ENCODE data around the gene HAPLN3.

- TF ChIP-seq TAF1 (IDR thresholded peaks at IDR 0.05; ENCODE audit: low read depth, low read length) (no peak), POLR2A (IDR thresholded peaks at IDR 0.05; ENCODE audit: low read depth, low read length) (no peak), POLR2AphosphoS5 (IDR thresholded peaks at IDR 0.05; ENCODE audit: low read depth, low read length) (no peak), POU2F2 (IDR thresholded peaks at IDR 0.05; ENCODE audit: low read depth, low read length) (no peak), PAX5 (IDR thresholded peaks at IDR 0.05; ENCODE audit: insufficient read depth, low read length, severe bottlenecking) (no peak)
These were observed 20.0 kb upstream of the HAPLN3 start for GRCh38 chr15:88915354-88915753.
